ENCODE results near the gene WFDC10A.
"Not testable (repeated sequence)": the region's sequence is repeated elsewhere in the genome, so short reads cannot be mapped to it uniquely, and the experiment has no call there.

The WFDC10A gene

GRCh38 chr20:45629496-45630100, at the start of gene WFDC10A:
WFDC10A (plus strand) TSS chr20:45629739; CDS start chr20:45629814, 75 bp downstream.
- no peak for FAIRE-seq

- no peak for FAIRE-seq
These were observed 47.8 kb upstream of the WFDC10A start for GRCh38 chr20:45581702-45582101.

GRCh38 chr20:45583502-45583901, 46.0 kb upstream of the WFDC10A start:
- no peak for FAIRE-seq

- not testable (repeated sequence) for FAIRE-seq
These were observed 45.2 kb upstream of the WFDC10A start for GRCh38 chr20:45584294-45584693.

DNA sequence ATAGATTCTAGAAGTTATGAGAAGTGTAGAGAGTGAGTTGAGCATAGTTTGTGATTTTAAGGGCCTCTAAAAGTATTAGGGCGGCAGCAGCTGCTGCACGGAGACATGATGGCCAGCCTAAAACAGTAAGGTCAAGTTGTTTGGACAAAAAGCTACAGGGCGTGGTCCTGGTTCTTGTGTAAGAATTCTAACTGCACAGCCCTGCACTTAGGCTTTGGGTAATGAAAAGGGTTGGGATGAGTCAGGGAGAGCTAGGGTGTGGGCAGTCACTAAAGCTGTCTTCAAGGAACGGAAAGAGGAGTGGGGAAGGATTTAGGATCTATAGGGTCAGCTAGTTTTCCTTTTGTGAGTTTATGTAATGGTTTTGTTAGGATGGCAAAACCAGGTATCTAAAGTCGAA, 43.6 kb upstream of the WFDC10A start:
- not testable (repeated sequence) for FAIRE-seq

GRCh38 chr20:45588800-45589199, 40.7 kb upstream of the WFDC10A start:
- no peak for FAIRE-seq

- no peak for FAIRE-seq
These were observed 39.8 kb upstream of the WFDC10A start for GRCh38 chr20:45589725-45590124.

- no peak for FAIRE-seq
These were observed 36.9 kb upstream of the WFDC10A start for GRCh38 chr20:45592574-45593189.

DNA sequence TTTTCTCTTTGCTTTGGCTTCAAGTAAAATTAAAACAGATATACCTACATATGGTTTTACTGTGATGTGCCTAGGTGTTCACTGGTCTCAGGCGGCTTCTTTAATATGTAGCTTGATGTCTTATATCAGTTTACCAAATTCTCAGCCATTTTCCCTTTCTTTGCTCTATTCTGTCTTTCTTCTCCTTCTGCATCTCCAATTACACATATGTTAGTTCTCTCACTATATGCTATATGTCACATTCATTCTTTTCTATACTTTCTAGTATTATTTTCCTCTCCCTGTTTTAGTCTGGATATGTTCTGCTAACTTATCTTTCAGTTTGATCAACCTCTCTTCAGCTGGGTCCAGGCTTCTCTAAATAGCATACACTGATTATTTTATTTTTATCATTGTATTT, 36.0 kb upstream of the WFDC10A start:
- FAIRE-seq: no peak

- FAIRE-seq: no peak
These were observed 34.3 kb upstream of the WFDC10A start for GRCh38 chr20:45595235-45595634.

GRCh38 chr20:45607810-45608209, 21.7 kb upstream of the WFDC10A start:
- FAIRE-seq: no peak

GRCh38 chr20:45611054-45611453, 18.5 kb upstream of the WFDC10A start:
- FAIRE-seq: no peak

DNA sequence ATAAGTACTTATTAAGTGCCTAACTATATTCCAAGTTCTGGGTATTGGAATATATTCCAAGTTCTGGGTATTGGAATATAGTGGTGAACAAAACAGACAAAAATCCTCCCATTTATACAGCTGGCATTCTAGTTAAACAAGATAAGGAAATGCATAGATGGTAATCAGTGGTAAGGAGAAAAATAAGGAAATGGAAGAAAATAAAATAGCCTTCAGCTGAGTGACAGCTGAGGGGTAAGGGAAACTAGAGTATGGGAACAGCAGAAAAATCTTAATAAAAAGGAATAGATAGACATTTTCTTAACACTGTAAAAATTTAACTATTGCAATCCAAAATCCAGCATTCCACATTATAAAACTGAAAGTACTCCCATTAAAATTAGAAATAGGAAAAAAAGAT, 17.2 kb upstream of the WFDC10A start:
- FAIRE-seq: no peak

DNA sequence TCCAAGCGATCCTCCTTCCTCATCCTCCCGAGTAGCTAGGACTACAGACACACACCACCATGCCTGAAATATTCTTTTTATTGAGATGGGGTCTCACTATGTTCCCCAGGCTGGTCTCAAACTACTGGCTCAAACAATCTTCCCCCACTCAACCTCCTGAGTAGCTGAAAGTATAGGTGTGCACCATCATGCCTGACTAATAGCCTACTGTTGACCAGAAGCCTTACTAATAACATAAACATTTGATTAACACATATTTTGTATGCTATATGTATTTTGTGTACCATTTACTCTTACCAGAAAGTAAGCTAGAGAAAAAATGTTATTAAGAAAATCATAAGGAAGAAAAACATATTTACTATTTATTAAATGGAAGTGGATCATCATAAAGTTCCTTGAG, 11.9 kb upstream of the WFDC10A start:
- no peak for FAIRE-seq

DNA sequence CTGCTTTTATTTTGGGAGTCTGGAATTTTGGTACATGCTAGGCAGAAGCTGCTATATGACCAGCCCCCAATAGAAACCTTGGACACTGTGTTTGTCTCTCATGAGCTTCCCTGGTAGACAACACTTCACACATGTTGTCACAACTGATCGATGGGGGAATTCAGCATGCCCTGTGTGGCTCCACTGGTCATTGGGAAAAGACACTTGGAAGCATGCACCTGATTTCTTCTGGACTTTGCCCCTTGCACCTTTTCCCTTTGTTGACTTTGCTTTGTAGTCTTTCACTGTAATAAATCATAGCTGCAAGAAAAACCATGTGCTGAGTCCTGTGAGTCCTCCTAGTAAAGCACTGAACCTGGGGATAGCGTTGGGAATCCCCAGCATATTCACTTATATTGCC, 7.9 kb upstream of the WFDC10A start:
- no peak for FAIRE-seq

DNA sequence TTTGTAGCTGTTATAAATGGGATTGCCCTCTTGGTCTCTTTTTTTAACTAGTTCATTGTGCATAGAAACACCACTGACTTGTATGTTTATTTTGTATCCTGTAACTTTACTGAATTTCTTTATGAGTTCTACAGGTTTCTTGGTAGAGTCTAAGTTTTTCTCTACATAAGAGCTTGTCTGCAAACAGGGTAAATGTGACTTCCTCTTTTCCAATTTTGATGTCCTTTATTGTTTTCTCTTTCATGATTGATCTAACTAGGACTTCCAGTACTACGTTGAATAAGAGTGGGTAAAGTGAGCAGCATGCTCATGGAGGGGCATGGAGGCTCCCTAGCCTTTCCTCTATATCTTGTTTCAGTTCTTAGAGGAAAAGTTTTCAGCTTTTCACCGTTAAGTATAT, 3.0 kb upstream of the WFDC10A start:
- FAIRE-seq: no peak

DNA sequence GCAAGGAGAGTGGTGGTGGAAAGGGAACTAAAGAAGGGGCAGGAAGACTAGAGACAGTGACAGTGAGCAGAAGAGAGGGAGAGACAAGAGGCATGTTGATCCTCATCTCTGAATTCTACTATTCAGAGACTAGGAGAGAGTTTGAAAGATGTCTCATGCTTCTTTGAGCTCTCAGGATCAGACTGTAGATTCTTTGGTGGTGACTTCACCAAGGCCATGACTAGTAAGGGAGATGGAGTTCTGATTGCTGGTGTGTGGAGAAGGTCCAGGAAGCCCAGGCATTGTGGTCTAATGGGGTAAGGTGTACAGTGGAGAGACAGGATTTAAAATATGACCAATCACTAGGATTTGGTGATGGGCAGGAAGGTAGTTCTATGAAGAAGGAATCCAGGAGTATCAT, 832 bp downstream of the WFDC10A start:
- FAIRE-seq: no peak

GRCh38 chr20:45631184-45631583, 1.6 kb downstream of the WFDC10A start, which contains the start of gene WFDC9:
WFDC9 (minus strand) TSS chr20:45631284; CDS start chr20:45610181, 21,103 bp downstream.
- no peak for FAIRE-seq

DNA sequence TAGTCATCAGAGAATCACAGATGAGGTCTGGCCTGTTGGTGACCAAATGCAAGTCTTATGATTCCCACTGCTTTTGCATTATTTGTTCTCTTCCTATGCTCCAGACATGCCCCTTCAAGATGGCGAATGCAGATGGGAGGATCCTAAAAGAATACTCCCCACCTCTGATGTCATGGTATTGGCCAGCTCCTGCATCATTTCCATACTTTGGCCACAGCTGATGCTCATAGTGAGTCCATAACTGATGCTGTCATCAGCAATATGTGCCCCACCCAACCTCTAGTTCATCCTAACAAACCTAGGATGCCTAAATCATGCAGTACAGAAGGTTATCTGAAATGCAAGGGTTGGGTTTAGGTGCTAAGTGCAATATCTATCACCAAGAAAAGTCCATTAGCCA, 7.0 kb downstream of the WFDC10A start:
- FAIRE-seq: no peak

DNA sequence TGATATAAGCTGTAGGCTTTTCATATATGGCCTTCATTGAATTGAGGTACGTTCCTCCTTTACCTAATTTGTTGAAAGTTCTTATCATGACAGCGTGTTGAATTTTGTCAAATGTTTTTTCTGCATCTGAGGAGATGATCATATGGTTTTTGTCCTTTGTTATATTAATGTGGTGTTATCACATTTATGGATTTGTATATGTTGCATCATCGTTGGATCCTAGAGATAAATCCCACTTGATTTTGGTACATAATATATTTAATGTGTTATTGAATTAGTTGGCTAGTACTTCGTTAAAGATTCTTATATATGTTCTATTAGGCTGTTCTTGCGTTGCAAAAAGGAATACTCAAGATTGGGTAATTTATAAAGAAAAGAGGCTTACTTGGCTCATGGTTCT, 10.1 kb downstream of the WFDC10A start:
- no peak for FAIRE-seq

GRCh38 chr20:45641076-45641475, 11.5 kb downstream of the WFDC10A start:
- FAIRE-seq: not testable (repeated sequence)

DNA sequence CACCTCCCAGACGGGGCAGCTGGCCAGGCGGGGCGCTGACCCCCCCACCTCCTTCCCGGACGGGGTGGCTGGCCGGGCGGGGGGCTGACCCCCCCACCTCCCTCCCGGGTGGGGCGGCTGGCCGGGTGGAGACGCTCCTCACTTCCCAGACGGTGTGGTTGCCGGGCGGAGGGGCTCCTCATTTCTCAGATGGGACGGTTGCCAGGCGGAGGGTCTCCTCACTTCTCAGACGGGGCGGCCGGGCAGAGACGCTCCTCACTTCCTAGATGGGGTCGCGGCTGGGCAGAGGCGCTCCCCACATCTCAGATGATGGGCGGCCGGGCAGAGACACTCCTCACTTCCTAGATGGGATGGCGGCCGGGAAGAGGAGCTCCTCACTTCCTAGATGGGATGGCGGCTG, 16.3 kb downstream of the WFDC10A start:
- FAIRE-seq: not testable (repeated sequence)

GRCh38 chr20:45646875-45647274, 17.3 kb downstream of the WFDC10A start:
- FAIRE-seq: no peak

DNA sequence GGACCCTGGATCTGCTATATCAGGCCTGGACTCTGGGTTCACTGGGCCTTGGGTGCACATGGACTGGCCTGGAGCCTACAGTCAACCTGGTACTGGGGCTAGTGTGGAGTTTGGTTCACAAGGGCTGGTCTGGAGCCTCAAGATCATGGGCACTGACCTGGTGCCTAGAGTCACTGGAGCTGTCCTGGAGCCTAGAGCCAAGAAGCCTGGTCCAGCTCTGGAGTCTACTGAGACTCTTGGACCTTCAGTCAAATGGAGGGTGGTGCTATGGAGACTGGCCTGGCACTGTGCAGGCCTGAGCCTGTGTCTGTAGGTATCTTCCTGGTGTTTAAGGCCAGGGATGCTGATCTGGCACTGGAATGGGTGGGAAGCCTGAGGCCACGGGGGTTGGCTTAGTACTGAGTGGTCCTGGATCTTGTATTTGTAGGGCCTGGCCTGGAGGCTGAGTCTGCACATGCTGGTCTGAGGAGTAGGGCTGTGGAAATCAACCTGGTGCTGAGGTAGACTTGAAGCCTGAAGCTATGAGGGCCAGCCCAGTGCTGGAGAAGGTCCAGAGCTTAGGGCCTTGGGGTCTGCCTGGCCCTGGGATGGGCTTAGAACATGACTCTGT, 18.0 kb downstream of the WFDC10A start:
- FAIRE-seq: no peak

All from colon (tissue), 2 donors.